ENCODE data around the gene MYBPC1. TPM values are rescaled to one million over a fixed set of nuclear protein-coding genes. Genes with fewer than 3 reads are reported as not detected.

The MYBPC1 gene
- total RNA-seq, 1 experiment from 2014 or later: not detected

- intact Hi-C loops (cut with micrococcal nuclease): loop anchor here (5.0 kb wide), 1 partner anchor 135 kb away; the partner anchor contains the start of gene GNPTAB
- CTCF ChIA-PET: no interaction called here
Observed at GRCh38 chr12:101697197-101697929, 102.6 kb downstream of the MYBPC1 start, which contains the start of gene CHPT1. Gene CHPT1 (plus strand): TSS chr12:101697640. CDS start chr12:101697862, 222 bp downstream.

GRCh38 chr12:101697930-101698799, 103.4 kb downstream of the MYBPC1 start:
- Histone ChIP-seq H4K20me1 (ENCODE audit: low read length) (no peaks in the 10 kb centered on the region), H3K79me2 (ENCODE audit: low read length) (peaks cover 39% of the 10 kb centered on the region), H3K9ac (ENCODE audit: low read length) (peak overlapping the region; percentile 73), H3K9me3 (ENCODE audit: low read length) (no peaks in the 10 kb centered on the region), H3F3A (ENCODE audit: low read length, unreplicated experiment) (no peaks in the 10 kb centered on the region), H3K27me3 (ENCODE audit: low read length) (no peaks in the 10 kb centered on the region), H3K4me1 (ENCODE audit: insufficient read depth, low read length) (peaks cover 12% of the 10 kb centered on the region), H3K9me2 (replicated peaks; ENCODE audit: low read length) (no peaks in the 10 kb centered on the region), H3K4me2 (ENCODE audit: low read length) (peak overlapping the region; percentile 90), H3K36me3 (ENCODE audit: low read depth, low read length) (no peaks in the 10 kb centered on the region), H3K4me3 (ENCODE audit: low read length) (peak overlapping the region; percentile 89), H2AFZ (ENCODE audit: low read length) (peak overlapping the region; percentile 96), H3K27ac (ENCODE audit: low read length) (no peak overlapping the region)
- ChIA-PET CTCF (interaction anchor here (0.8 kb wide), 1 partner anchor 61 kb away, joined by 17 read pairs; no protein-coding TSS in a partner anchor), POLR2A (ENCODE audit: unreplicated experiment) (interaction anchor here (0.7 kb wide), 1 partner anchor 146 kb away, joined by 8 read pairs; no protein-coding TSS in a partner anchor)
- BruUV-seq (replicated peaks): no TSS peak
- ATAC-seq (peak; percentile 59), DNase-seq (peak; percentile 48)
- intact Hi-C loops (cut with micrococcal nuclease): loop anchor here (2.0 to 5.0 kb wide), 2 partner anchors 134 to 283 kb away; partner anchors contain the start of gene GNPTAB
- TF ChIP-seq EZH2 (IDR thresholded peaks at IDR 0.05; ENCODE audit: low read length, unreplicated experiment) (no peak), CTCF (conservative IDR thresholded peaks at IDR 0.05; ENCODE audit: low read depth, low read length) (no peak), EZH2phosphoT487 (IDR thresholded peaks at IDR 0.05; ENCODE audit: borderline replicate concordance, low read length) (no peak)

More at GRCh38 chr12:101697197-101697929, 102.6 kb downstream of the MYBPC1 start, which contains the start of gene CHPT1:
- no peaks in the 10 kb centered on the region for H4K20me1 ChIP-seq (ENCODE audit: low read length)
- ATAC-seq: peak; percentile 70
- H3K9me2 ChIP-seq (replicated peaks; ENCODE audit: low read length): no peaks in the 10 kb centered on the region
- H3K79me2 ChIP-seq (ENCODE audit: low read length): peaks cover 34% of the 10 kb centered on the region
- TF ChIP-seq EZH2 (IDR thresholded peaks at IDR 0.05; ENCODE audit: low read length, unreplicated experiment) (no peak), CTCF (conservative IDR thresholded peaks at IDR 0.05; ENCODE audit: low read depth, low read length) (no peak), EZH2phosphoT487 (IDR thresholded peaks at IDR 0.05; ENCODE audit: borderline replicate concordance, low read length) (no peak)
- no TSS peak for BruUV-seq (replicated peaks)
- no peak within 1 kb of the TSS for H3K27ac ChIP-seq (ENCODE audit: low read length)
- H3K9ac ChIP-seq (ENCODE audit: low read length): peak within 1 kb of the TSS; percentile 73
- no peaks in the 10 kb centered on the region for H3F3A ChIP-seq (ENCODE audit: low read length, unreplicated experiment)
- peak within 1 kb of the TSS; percentile 96 for H2AFZ ChIP-seq (ENCODE audit: low read length)
- DNase-seq: peak; percentile 47
- H3K27me3 ChIP-seq (ENCODE audit: low read length): no peaks in the 10 kb centered on the region
- H3K4me1 ChIP-seq (ENCODE audit: insufficient read depth, low read length): peaks cover 12% of the 10 kb centered on the region
- no peaks in the 10 kb centered on the region for H3K36me3 ChIP-seq (ENCODE audit: low read depth, low read length)
- H3K4me3 ChIP-seq (ENCODE audit: low read length): peak within 1 kb of the TSS; percentile 89
- H3K9me3 ChIP-seq (ENCODE audit: low read length): no peaks in the 10 kb centered on the region
- H3K4me2 ChIP-seq (ENCODE audit: low read length): peak within 1 kb of the TSS; percentile 90
- POLR2A ChIA-PET (ENCODE audit: unreplicated experiment): no interaction called here
